ENCODE results near the gene VWA1.

DNA sequence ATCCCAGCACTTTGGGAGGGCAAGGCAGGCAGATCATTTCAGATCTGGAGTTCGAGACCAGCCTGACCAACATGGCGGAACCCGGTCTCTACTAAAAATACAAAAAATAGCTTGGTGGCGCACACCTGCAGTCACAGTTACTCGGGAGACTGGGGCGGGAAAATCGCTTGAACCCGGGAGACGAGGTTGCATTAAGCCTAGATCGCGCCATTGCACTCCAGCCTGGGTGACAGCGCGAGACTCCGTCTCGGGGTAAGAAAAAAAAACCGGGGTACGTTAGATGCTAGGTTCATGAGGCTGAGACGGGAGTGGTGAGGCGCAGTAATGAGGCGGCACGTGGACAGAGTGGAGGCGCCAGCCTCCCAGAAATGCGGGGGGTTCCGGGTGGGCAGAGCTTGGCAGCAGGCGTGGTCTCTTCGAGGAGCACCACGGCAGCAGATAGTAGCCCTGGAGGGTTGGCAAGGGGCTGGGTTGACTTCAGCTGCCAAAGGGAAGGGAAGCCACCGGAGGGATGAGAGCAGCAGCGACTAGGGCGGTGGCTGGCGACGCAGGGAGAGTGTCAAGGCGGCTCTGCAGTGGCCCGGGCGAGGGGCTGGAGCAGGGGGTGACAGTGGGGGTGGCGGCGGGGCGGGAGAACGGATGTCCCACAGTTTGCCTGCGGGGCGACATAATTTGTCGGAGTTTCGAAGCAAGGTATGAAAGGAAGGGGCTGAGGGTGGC, 29.2 kb upstream of the VWA1 start:
- TF ChIP-seq, protein P1, sequence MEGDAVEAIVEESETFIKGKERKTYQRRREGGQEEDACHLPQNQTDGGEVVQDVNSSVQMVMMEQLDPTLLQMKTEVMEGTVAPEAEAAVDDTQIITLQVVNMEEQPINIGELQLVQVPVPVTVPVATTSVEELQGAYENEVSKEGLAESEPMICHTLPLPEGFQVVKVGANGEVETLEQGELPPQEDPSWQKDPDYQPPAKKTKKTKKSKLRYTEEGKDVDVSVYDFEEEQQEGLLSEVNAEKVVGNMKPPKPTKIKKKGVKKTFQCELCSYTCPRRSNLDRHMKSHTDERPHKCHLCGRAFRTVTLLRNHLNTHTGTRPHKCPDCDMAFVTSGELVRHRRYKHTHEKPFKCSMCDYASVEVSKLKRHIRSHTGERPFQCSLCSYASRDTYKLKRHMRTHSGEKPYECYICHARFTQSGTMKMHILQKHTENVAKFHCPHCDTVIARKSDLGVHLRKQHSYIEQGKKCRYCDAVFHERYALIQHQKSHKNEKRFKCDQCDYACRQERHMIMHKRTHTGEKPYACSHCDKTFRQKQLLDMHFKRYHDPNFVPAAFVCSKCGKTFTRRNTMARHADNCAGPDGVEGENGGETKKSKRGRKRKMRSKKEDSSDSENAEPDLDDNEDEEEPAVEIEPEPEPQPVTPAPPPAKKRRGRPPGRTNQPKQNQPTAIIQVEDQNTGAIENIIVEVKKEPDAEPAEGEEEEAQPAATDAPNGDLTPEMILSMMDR (tag by site-specific recombination; IDR thresholded peaks at IDR 0.05): no peak
- TF ChIP-seq, protein P2, sequence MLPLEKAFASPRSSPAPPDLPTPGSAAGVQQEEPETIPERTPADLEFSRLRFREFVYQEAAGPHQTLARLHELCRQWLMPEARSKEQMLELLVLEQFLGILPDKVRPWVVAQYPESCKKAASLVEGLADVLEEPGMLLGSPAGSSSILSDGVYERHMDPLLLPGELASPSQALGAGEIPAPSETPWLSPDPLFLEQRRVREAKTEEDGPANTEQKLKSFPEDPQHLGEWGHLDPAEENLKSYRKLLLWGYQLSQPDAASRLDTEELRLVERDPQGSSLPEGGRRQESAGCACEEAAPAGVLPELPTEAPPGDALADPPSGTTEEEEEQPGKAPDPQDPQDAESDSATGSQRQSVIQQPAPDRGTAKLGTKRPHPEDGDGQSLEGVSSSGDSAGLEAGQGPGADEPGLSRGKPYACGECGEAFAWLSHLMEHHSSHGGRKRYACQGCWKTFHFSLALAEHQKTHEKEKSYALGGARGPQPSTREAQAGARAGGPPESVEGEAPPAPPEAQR (tag by site-specific recombination; IDR thresholded peaks at IDR 0.05): no peak
- TF ChIP-seq, protein P3, sequence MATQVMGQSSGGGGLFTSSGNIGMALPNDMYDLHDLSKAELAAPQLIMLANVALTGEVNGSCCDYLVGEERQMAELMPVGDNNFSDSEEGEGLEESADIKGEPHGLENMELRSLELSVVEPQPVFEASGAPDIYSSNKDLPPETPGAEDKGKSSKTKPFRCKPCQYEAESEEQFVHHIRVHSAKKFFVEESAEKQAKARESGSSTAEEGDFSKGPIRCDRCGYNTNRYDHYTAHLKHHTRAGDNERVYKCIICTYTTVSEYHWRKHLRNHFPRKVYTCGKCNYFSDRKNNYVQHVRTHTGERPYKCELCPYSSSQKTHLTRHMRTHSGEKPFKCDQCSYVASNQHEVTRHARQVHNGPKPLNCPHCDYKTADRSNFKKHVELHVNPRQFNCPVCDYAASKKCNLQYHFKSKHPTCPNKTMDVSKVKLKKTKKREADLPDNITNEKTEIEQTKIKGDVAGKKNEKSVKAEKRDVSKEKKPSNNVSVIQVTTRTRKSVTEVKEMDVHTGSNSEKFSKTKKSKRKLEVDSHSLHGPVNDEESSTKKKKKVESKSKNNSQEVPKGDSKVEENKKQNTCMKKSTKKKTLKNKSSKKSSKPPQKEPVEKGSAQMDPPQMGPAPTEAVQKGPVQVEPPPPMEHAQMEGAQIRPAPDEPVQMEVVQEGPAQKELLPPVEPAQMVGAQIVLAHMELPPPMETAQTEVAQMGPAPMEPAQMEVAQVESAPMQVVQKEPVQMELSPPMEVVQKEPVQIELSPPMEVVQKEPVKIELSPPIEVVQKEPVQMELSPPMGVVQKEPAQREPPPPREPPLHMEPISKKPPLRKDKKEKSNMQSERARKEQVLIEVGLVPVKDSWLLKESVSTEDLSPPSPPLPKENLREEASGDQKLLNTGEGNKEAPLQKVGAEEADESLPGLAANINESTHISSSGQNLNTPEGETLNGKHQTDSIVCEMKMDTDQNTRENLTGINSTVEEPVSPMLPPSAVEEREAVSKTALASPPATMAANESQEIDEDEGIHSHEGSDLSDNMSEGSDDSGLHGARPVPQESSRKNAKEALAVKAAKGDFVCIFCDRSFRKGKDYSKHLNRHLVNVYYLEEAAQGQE (tag by site-specific recombination; IDR thresholded peaks at IDR 0.05): no peak
- TF ChIP-seq MEIS1 (CRISPR knock-in tag; IDR thresholded peaks at IDR 0.05; ENCODE audit: borderline replicate concordance) (no peak), ZNF510 (tag by site-specific recombination; IDR thresholded peaks at IDR 0.05; ENCODE audit: insufficient replicate concordance) (no peak)
